HepG2 (cell line): ENCODE results near the gene SLC2A4. TPM values are rescaled to one million over a fixed set of nuclear protein-coding genes. Genes with fewer than 3 reads are reported as not detected.

Source experiments
- ATAC-seq: fragments of 200-7000 bp; cut with Tn5 transposase; 3 replicates; pipeline ENCODE4 v1.9.1; 2020; ENCODE audit warnings: mild to moderate bottlenecking, moderate library complexity
- BruUV-seq: library from RNA; stranded (reverse); fragments of 400-500 nt; replicated peaks from 2 replicates; lab custom pipeline; 2021; lab: Mats Ljungman, UMichigan
- CTCF ChIA-PET: fragments of 300-600 bp; formaldehyde crosslinking; extraction: SDS; loops from one replicate; lab custom pipeline; 2021; ENCODE audit warnings: low total read pairs, inconsistent platforms, low intra/inter-chr PET ratio; lab: Yijun Ruan, JAX
- POLR2A ChIA-PET: fragments of 350-600 bp; sonication (Branson Sonifier 250); formaldehyde crosslinking; loops from one replicate; lab custom pipeline; 2020; ENCODE audit warnings: antibody characterized with exemption, inconsistent platforms; lab: Yijun Ruan, JAX
- DNase-seq: peaks from one replicate; pipeline ENCODE4 v3.0.0-alpha.2; 2015; ENCODE audit warnings: low spot score
- FAIRE-seq: peaks from 3 replicates; lab custom pipeline; 2011; peaks lifted over from hg19 to GRCh38; lab: Jason Lieb, UNC
- H2AFZ ChIP-seq: one replicate; pipeline ENCODE4 v1.6.1; 2011; ENCODE audit warnings: low read length, inconsistent platforms
- H3K27ac ChIP-seq: fragments of 300-600 bp; 3 replicates; pipeline ENCODE4 v1.8.0; 2011; ENCODE audit warnings: mixed run types, mild to moderate bottlenecking, mixed read lengths, low read length, inconsistent platforms; ENCODE audit not compliant: insufficient read depth; ENCODE audit errors: extremely low read length
- H3K27me3 ChIP-seq, 2 experiments: fragments of 200-600 bp in 1 of 2; 2 replicates in 1 of 2; 3 replicates in 1 of 2; pipeline versions ENCODE4 v1.6.0 to v1.8.0; 2011; ENCODE audit warnings: low read length in 2 of 2, mild to moderate bottlenecking in 2 of 2, moderate library complexity in 2 of 2, inconsistent platforms in 1 of 2; ENCODE audit not compliant: insufficient read depth in 2 of 2, control insufficient read depth in 1 of 2
- H3K36me3 ChIP-seq, 2 experiments: fragments of 200-600 bp in 1 of 2; replicated peaks in 1 of 2; 2 replicates in 1 of 2; 3 replicates in 1 of 2; pipeline versions ENCODE4 v1.5.1 to v1.8.0; 2011; ENCODE audit warnings: low read length in 2 of 2, inconsistent platforms in 1 of 2; ENCODE audit not compliant: insufficient read depth in 2 of 2, control insufficient read depth in 1 of 2
- H3K4me1 ChIP-seq: 2 replicates; pipeline ENCODE4 v1.5.1; 2012; ENCODE audit warnings: low read length, inconsistent platforms; ENCODE audit not compliant: insufficient read depth
- H3K4me2 ChIP-seq: 2 replicates; pipeline ENCODE4 v1.6.0; 2011; ENCODE audit warnings: low read depth, low read length, inconsistent platforms
- H3K4me3 ChIP-seq, 3 experiments: fragments of 200-600 bp in 1 of 3; sonication (generic), shearing (Covaris generic) in 1 of 3; replicated peaks in 1 of 3; 2 replicates each; pipeline ENCODE4 v1.5.1; 2011 to 2016; ENCODE audit warnings: low read length in 3 of 3, inconsistent platforms in 2 of 3, low read depth in 2 of 3, mild to moderate bottlenecking in 2 of 3, control low read depth in 1 of 3, mixed read lengths in 1 of 3; ENCODE audit not compliant: insufficient read depth in 1 of 3
- H3K79me2 ChIP-seq: one replicate; pipeline ENCODE4 v1.6.1; 2011; ENCODE audit warnings: low read length, inconsistent platforms; ENCODE audit not compliant: insufficient read depth
- H3K9ac ChIP-seq: 2 replicates; pipeline ENCODE4 v1.6.0; 2011; ENCODE audit warnings: mild to moderate bottlenecking, low read depth, low read length, inconsistent platforms; ENCODE audit not compliant: insufficient read depth
- H3K9me3 ChIP-seq: 2 replicates; pipeline ENCODE4 v1.5.1; 2012; ENCODE audit warnings: mild to moderate bottlenecking, low read length
- H4K20me1 ChIP-seq: 2 replicates; pipeline ENCODE4 v1.6.0; 2011; ENCODE audit warnings: inconsistent platforms, mild to moderate bottlenecking, low read length, moderate library complexity; ENCODE audit not compliant: insufficient read depth
- HMGXB3 ChIP-seq: sonication (generic); formaldehyde crosslinking; IDR thresholded peaks from 2 replicates; pipeline ENCODE4 v1.4.0; 2020; ENCODE audit warnings: missing genetic modification reagents, borderline replicate concordance
- IRF1 ChIP-seq: sonication (generic); formaldehyde crosslinking; IDR thresholded peaks from 2 replicates; pipeline ENCODE4 v1.4.0; 2020; ENCODE audit warnings: low read depth, mild to moderate bottlenecking, missing genetic modification reagents
- NFRKB ChIP-seq: fragments of 450-650 bp; IDR thresholded peaks from 2 replicates; pipeline ENCODE4 v1.6.1; 2017
- PBX2 ChIP-seq: IDR thresholded peaks from 2 replicates; pipeline ENCODE4 v1.6.1; 2016; ENCODE audit warnings: control low read depth
- RCOR2 ChIP-seq: IDR thresholded peaks from 2 replicates; pipeline ENCODE4 v1.6.1; 2016; ENCODE audit warnings: missing biosample characterization, missing genetic modification reagents
- SRSF4 ChIP-seq: fragments of 200-400 bp; formaldehyde crosslinking; IDR thresholded peaks from one replicate; pipeline ENCODE4 v1.6.1; 2018; ENCODE audit warnings: mild to moderate bottlenecking, low read depth, low read length, moderate library complexity; ENCODE audit not compliant: poor library complexity, severe bottlenecking
- SUZ12 ChIP-seq: fragments of 150-350 bp; IDR thresholded peaks from 2 replicates; pipeline ENCODE4 v1.6.1; 2014; ENCODE audit warnings: low read depth, low read length
- ZNF12 ChIP-seq: sonication (generic); formaldehyde crosslinking; IDR thresholded peaks from 2 replicates; pipeline ENCODE4 v1.5.0; 2020; ENCODE audit warnings: missing genetic modification reagents
- ZNF225 ChIP-seq: sonication (generic); formaldehyde crosslinking; IDR thresholded peaks from 2 replicates; pipeline ENCODE4 v1.4.0; 2020; ENCODE audit warnings: mild to moderate bottlenecking, missing genetic modification reagents
- ZNF280B ChIP-seq: sonication (generic); formaldehyde crosslinking; IDR thresholded peaks from 2 replicates; pipeline ENCODE4 v1.5.0; 2020; ENCODE audit warnings: missing genetic modification reagents, mild to moderate bottlenecking, borderline replicate concordance
- ZNF496 ChIP-seq: sonication (generic); formaldehyde crosslinking; IDR thresholded peaks from 2 replicates; pipeline ENCODE4 v1.8.1; 2023; ENCODE audit warnings: mild to moderate bottlenecking, moderate library complexity, missing genetic modification reagents; ENCODE audit not compliant: insufficient replicate concordance
- ZNF549 ChIP-seq: sonication (generic); formaldehyde crosslinking; IDR thresholded peaks from 2 replicates; pipeline ENCODE4 v1.5.0; 2020; ENCODE audit warnings: missing genetic modification reagents
- ZNF644 ChIP-seq: IDR thresholded peaks from 2 replicates; pipeline ENCODE4 v1.6.1; 2016; ENCODE audit warnings: low read depth
- WGBS: methylation state at CpG from one replicate; pipeline ENCODE4 v1.1.6; 2017; ENCODE audit warnings: low lambda C conversion rate; 5-methylcytosine and 5-hydroxymethylcytosine counted together
- in situ Hi-C: cut with HindIII; loops from 2 replicates; pipeline ENCODE4 v1.10.0; 2017; ENCODE audit warnings: low pct_unique_long_range_greater_than_20kb; ENCODE audit not compliant: extremely low pct_ligation_motif_present
- intact Hi-C: fragments of 100-400 bp; cut with micrococcal nuclease; formaldehyde crosslinking; loops from one replicate; pipeline ENCODE4 v1.10.0; 2022; ENCODE audit not compliant: unreplicated experiment
- polyA plus RNA-seq, 8 experiments: library from polyadenylated mRNA; depleted of rRNA in 3 of 8; stranded (reverse) in 7 of 8; unstranded in 1 of 8; fragments of >200 nt; fragmentation: Illumina TruSeq in 4 of 8; extraction: Trizol in 4 of 8; gene quantifications; 2 replicates each; pipeline versions ENCODE4 v1.2.1 to v1.2.3, GENCODE V29; 2011 to 2016; ENCODE audit warnings: low read depth in 4 of 8, missing spikeins in 1 of 8, mixed read lengths in 1 of 8; ENCODE audit not compliant: insufficient read depth in 1 of 8
- total RNA-seq, 5 experiments: library from RNA; depleted of rRNA; stranded (reverse); fragments of >200 nt; fragmentation: Illumina TruSeq; extraction: Trizol; gene quantifications; 2 replicates each; pipeline ENCODE4 v1.2.3, GENCODE V29; 2016; ENCODE audit warnings: low read depth in 1 of 5

The SLC2A4 gene
- total and polyA plus RNA-seq, 2 of the 13 experiments (the other 11 are each of a cell fraction or from before 2014, with no cell fraction given): 4.9 to 5.8 TPM

GRCh38 chr17:7282752-7283321 lies 1.3 kb downstream of the SLC2A4 start (continued):
- TF ChIP-seq HMGXB3: no peak

- TF ChIP-seq ZNF549 (CRISPR knock-in tag): no peak
- no peak for TF ChIP-seq ZNF496 (CRISPR knock-in tag)
- no peak for TF ChIP-seq ZNF644 (CRISPR knock-in tag)
- no peak for TF ChIP-seq NFRKB
- no peak for TF ChIP-seq SUZ12
- TF ChIP-seq ZNF225 (CRISPR knock-in tag): no peak
- TF ChIP-seq IRF1 (CRISPR knock-in tag): no peak
- no peak for TF ChIP-seq ZNF12 (CRISPR knock-in tag)
- no peak for TF ChIP-seq ZNF280B
- no peak for TF ChIP-seq PBX2
- TF ChIP-seq RCOR2 (CRISPR knock-in tag): no peak
- no peak for TF ChIP-seq SRSF4
- no peaks in the 10 kb centered on the region for H3K27me3 ChIP-seq
- H4K20me1 ChIP-seq: no peaks in the 10 kb centered on the region
- peaks cover 38% of the 10 kb centered on the region for H3K4me1 ChIP-seq
- H3K9me3 ChIP-seq: no peaks in the 10 kb centered on the region
- H3K27ac ChIP-seq: no peak overlapping the region
- no TSS peak for BruUV-seq
- DNase-seq (no peak), ATAC-seq (no peak), FAIRE-seq (no peak)
- no peak overlapping the region for H3K4me2 ChIP-seq
- WGBS: 97% methylated on average over 6 of the region's 18 CpGs
- H2AFZ ChIP-seq: no peak overlapping the region
- H3K79me2 ChIP-seq: no peaks in the 10 kb centered on the region
- H3K36me3 ChIP-seq: peaks cover 8 to 9% of the 10 kb centered on the region in 2 experiments; a peak in 4 of 5 replicates
- H3K9ac ChIP-seq: no peak overlapping the region
- in situ Hi-C loops: loop anchor here (10.0 kb wide), 1 partner anchor 239 kb away; the partner anchor contains the start of gene SLC16A11
- H3K4me3 ChIP-seq: no peak overlapping the region
- intact Hi-C loops: loop anchor here (5.0 kb wide), 1 partner anchor 41 kb away; the partner anchor contains the start of gene GABARAP
- POLR2A ChIA-PET: interaction anchor here (1.6 to 3.9 kb wide), 5 partner anchors 9 to 63 kb away, joined by 6 to 35 read pairs (median 16); partner anchors contain the start of genes ACADVL, CTDNEP1, DLG4 and ELP5
- CTCF ChIA-PET: no interaction called here
These were observed 2.1 kb downstream of the SLC2A4 start for GRCh38 chr17:7283471-7284216.
